ENCODE data around the gene KANK4. TPM values are rescaled to one million over a fixed set of nuclear protein-coding genes. Genes with fewer than 3 reads are reported as not detected.

Gene KANK4
- total and polyA plus RNA-seq, 9 donors = 0.05 to 0.83 (median 0.19) TPM; not detected in 1

DNA sequence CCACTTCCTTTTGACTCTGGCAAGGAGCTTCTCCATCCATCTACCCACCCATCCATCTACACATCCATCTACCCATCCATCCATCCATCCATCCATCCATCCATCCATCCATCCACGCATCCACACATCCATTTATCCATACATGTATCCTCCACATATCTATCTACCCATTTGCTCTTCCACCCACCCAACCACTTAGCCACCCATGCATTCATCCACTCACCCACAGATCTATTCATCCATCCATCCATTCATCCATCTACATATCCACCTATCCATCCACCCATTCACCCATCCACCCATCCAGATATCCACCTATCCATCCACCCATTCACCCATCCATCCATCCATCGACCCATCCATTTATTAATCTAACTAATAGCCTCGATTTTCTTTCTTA, 23.0 kb upstream of the KANK4 start:
- intact Hi-C loops (cut with DNase I) = no loop called here

DNA sequence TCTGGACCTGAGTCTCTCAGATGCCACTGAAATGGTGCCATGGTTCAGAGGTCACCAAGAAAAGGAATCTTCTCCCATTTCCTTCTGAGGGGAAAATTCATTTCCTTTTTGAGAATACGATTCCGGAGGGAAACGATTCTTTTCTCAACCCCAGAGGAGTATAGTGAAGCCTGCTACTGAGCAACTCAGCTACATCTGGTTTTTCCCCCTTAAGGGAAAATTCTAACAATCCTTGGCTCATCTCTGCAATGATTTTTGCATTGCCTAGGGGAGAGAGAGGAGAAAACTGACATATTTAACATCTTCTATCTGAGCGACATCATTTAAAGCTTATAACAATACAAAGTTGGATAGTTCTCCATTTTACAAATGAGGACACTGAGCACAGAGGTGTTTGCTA, 22.4 kb upstream of the KANK4 start:
- Histone ChIP-seq H3K4me1 (ENCODE audit: insufficient read depth) (no peaks in the 10 kb centered on the region), H3K27me3 (no peaks in the 10 kb centered on the region), H3K27ac (no peak overlapping the region), H3K9me3 (no peaks in the 10 kb centered on the region), H3K36me3 (no peaks in the 10 kb centered on the region), H3K4me3 (no peak overlapping the region)
- intact Hi-C loops (cut with DNase I) = no loop called here
- DNase-seq = no peak
- WGBS, 3 donors = 77 to 81% (median 79%) methylated on average over 4 of the region's 4 CpGs
- TF ChIP-seq POLR2A (IDR thresholded peaks at IDR 0.05) (no peak), EP300 (IDR thresholded peaks at IDR 0.05) (no peak)
- TF ChIP-seq, protein P1, sequence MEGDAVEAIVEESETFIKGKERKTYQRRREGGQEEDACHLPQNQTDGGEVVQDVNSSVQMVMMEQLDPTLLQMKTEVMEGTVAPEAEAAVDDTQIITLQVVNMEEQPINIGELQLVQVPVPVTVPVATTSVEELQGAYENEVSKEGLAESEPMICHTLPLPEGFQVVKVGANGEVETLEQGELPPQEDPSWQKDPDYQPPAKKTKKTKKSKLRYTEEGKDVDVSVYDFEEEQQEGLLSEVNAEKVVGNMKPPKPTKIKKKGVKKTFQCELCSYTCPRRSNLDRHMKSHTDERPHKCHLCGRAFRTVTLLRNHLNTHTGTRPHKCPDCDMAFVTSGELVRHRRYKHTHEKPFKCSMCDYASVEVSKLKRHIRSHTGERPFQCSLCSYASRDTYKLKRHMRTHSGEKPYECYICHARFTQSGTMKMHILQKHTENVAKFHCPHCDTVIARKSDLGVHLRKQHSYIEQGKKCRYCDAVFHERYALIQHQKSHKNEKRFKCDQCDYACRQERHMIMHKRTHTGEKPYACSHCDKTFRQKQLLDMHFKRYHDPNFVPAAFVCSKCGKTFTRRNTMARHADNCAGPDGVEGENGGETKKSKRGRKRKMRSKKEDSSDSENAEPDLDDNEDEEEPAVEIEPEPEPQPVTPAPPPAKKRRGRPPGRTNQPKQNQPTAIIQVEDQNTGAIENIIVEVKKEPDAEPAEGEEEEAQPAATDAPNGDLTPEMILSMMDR (IDR thresholded peaks at IDR 0.05) = no peak

More for the DNA sequence above, 23.0 kb upstream of the KANK4 start:
- Histone ChIP-seq H3K9me3 (no peaks in the 10 kb centered on the region), H3K27ac (no peak overlapping the region), H3K4me3 (no peak overlapping the region), H3K27me3 (no peaks in the 10 kb centered on the region), H3K36me3 (no peaks in the 10 kb centered on the region), H3K4me1 (ENCODE audit: insufficient read depth) (no peaks in the 10 kb centered on the region)
- TF ChIP-seq EP300 (IDR thresholded peaks at IDR 0.05) = no peak
- 93 to 96% (median 93%) methylated on average over 3 of the region's 3 CpGs for WGBS, 3 donors
- no peak for DNase-seq

DNA sequence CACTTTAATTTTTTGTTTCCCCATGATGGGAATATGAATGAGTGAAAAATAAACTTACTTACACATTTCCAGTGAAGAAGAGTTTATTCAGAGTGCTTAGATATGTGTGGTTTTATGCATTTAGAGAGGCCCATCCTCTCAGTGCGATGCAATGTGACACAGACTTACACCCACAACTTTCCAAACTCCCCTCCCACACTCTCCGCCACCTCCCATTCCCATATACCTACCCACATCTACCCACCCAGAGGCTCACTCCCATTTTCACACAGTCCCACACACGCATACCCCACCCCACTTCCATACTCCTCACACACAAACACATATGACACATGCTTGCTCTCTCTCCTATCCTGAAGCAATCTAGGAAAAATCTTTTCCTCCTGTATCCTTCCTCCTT, 21.9 kb upstream of the KANK4 start:
- no peak for DNase-seq
- Histone ChIP-seq H3K27me3 (no peaks in the 10 kb centered on the region), H3K27ac (no peak overlapping the region), H3K36me3 (no peaks in the 10 kb centered on the region), H3K9me3 (no peaks in the 10 kb centered on the region), H3K4me3 (no peak overlapping the region), H3K4me1 (ENCODE audit: insufficient read depth) (no peaks in the 10 kb centered on the region)
- intact Hi-C loops (cut with DNase I) = no loop called here
- TF ChIP-seq, protein P1 (IDR thresholded peaks at IDR 0.05) = no peak
- TF ChIP-seq EP300 (IDR thresholded peaks at IDR 0.05) (no peak), POLR2A (IDR thresholded peaks at IDR 0.05) (no peak)
- 94 to 96% (median 95%) methylated on average over 3 of the region's 3 CpGs for WGBS, 3 donors

DNA sequence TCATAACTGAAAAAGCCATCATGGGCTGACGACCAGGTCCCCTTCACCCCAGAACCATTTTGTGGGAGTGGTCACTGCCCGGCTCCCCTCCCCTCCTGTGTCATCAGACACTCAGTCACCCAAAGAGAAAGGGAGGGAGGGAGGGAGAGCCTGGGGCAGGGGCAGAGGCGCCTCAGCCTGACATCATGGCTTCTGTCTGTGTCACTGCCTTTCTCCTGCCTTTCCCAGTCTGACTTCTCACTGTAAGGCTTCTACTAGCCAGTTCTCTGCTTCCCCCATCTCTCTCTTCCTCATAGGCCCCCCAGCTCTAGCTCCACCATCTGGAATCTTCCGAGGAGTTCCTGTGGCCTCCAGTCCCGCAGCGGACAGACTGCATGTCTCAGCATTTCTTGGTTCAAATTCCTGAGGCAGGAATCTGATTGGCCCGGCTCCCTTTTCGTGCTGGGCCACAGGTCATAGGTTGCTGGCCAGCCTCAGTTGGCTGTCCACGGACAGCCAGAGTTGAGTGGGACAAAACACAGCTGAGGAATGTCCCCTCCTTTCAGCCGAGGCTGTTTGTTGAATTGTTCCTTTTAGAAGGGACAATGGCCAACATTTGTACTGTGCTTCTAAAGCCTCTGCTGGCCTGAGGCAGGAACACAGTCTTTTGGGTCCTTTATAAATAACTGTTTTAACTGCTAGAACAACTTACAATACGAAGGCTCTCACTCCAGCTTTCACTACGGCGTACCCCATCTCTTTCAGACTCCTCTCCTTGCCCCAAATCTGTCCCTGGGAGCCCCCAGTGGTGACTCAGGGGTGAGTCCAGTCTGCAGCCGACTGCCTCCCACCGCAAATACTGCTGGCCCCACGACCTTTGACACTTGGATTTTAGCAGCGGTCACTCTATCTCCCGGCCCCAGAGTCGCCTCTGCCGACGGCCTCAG, 18.7 kb upstream of the KANK4 start:
- H3K36me3 ChIP-seq = no peaks in the 10 kb centered on the region
- no peak for DNase-seq
- intact Hi-C loops (cut with DNase I) = no loop called here
- no peaks in the 10 kb centered on the region for H3K4me1 ChIP-seq (ENCODE audit: insufficient read depth)
- H3K27ac ChIP-seq = no peak overlapping the region
- 49 to 58% (median 54%) methylated on average over 21 of the region's 21 CpGs for WGBS, 3 donors
- no peak overlapping the region for H3K4me3 ChIP-seq
- TF ChIP-seq EP300 (IDR thresholded peaks at IDR 0.05) (no peak), POLR2A (IDR thresholded peaks at IDR 0.05) (no peak)
- TF ChIP-seq, protein P1 (IDR thresholded peaks at IDR 0.05) = no peak
- no peaks in the 10 kb centered on the region for H3K27me3 ChIP-seq
- no peaks in the 10 kb centered on the region for H3K9me3 ChIP-seq
